ENCODE data around the gene FNDC3B. TPM values are rescaled to one million over a fixed set of nuclear protein-coding genes. Genes with fewer than 3 reads are reported as not detected.

The FNDC3B gene
- total RNA-seq, 1 donor from 2014 or later: 29.5 TPM

- H2AFZ ChIP-seq (replicated peaks): no peak overlapping the region
- DNase-seq (ENCODE audit: low spot score): no peak
- H3K4me1 ChIP-seq: peaks cover 36% of the 10 kb centered on the region
- H3K27ac ChIP-seq: no peak overlapping the region
- H3K4me2 ChIP-seq: no peak overlapping the region
- peaks cover 4% of the 10 kb centered on the region for H3K27me3 Mint-ChIP-seq (ENCODE audit: insufficient read depth, low read depth)
- peaks cover 88% of the 10 kb centered on the region for H3K79me2 ChIP-seq (ENCODE audit: low read depth)
- H3K36me3 Mint-ChIP-seq: peaks cover 36% of the 10 kb centered on the region
- peaks cover 45% of the 10 kb centered on the region for H4K20me1 ChIP-seq (ENCODE audit: low read depth)
- no peaks in the 10 kb centered on the region for H3K27me3 ChIP-seq
- H3K36me3 ChIP-seq: no peaks in the 10 kb centered on the region
- TF ChIP-seq EZH2 (IDR thresholded peaks at IDR 0.05) (no peak), EZH2phosphoT487 (IDR thresholded peaks at IDR 0.05) (no peak), CTCF (IDR thresholded peaks at IDR 0.05) (no peak)
- no peaks in the 10 kb centered on the region for H3F3A ChIP-seq (ENCODE audit: low read depth)
- H3K4me1 Mint-ChIP-seq: peaks cover 43% of the 10 kb centered on the region
- no peak overlapping the region for H3K9ac ChIP-seq
- H3K4me3 Mint-ChIP-seq: no peak overlapping the region
- no peak overlapping the region for H3K4me3 ChIP-seq
- H3K27ac Mint-ChIP-seq: no peak overlapping the region
- no peaks in the 10 kb centered on the region for H3K9me3 ChIP-seq (ENCODE audit: low read depth)
- peaks cover 18% of the 10 kb centered on the region for H3K9me3 Mint-ChIP-seq
These were observed 55.5 kb downstream of the FNDC3B start for GRCh38 chr3:172094621-172095557.

- no peak overlapping the region for H3K27ac Mint-ChIP-seq
- no peak overlapping the region for H3K4me3 Mint-ChIP-seq
These were observed 57.6 kb downstream of the FNDC3B start for GRCh38 chr3:172096881-172097420.

GRCh38 chr3:172097585-172097984 is 58.2 kb downstream of the FNDC3B start:
- Mint-ChIP-seq H3K4me3 (no peak overlapping the region), H3K36me3 (peaks cover 25% of the 10 kb centered on the region), H3K4me1 (peaks cover 46% of the 10 kb centered on the region), H3K27ac (no peak overlapping the region), H3K27me3 (ENCODE audit: insufficient read depth, low read depth) (peaks cover 4% of the 10 kb centered on the region), H3K9me3 (peaks cover 11% of the 10 kb centered on the region)
- peaks cover 59% of the 10 kb centered on the region for H4K20me1 ChIP-seq (ENCODE audit: low read depth)
- no peak overlapping the region for H3K4me3 ChIP-seq
- peaks cover 90% of the 10 kb centered on the region for H3K79me2 ChIP-seq (ENCODE audit: low read depth)
- no peak overlapping the region for H2AFZ ChIP-seq (replicated peaks)
- H3K4me2 ChIP-seq: no peak overlapping the region
- H3K36me3 ChIP-seq: no peaks in the 10 kb centered on the region
- no peak overlapping the region for H3K27ac ChIP-seq
- peaks cover 36% of the 10 kb centered on the region for H3K4me1 ChIP-seq
- TF ChIP-seq CTCF (IDR thresholded peaks at IDR 0.05) (no peak), EZH2phosphoT487 (IDR thresholded peaks at IDR 0.05) (no peak), EZH2 (IDR thresholded peaks at IDR 0.05) (no peak)
- no peak overlapping the region for H3K9ac ChIP-seq
- H3K9me3 ChIP-seq (ENCODE audit: low read depth): no peaks in the 10 kb centered on the region
- no peaks in the 10 kb centered on the region for H3K27me3 ChIP-seq
- no peaks in the 10 kb centered on the region for H3F3A ChIP-seq (ENCODE audit: low read depth)
- DNase-seq (ENCODE audit: low spot score): no peak

More at GRCh38 chr3:172096881-172097420, 57.6 kb downstream of the FNDC3B start:
- DNase-seq (ENCODE audit: low spot score): peak; percentile 32
- no peak overlapping the region for H3K27ac ChIP-seq
- no peak overlapping the region for H3K9ac ChIP-seq
- peaks cover 53% of the 10 kb centered on the region for H4K20me1 ChIP-seq (ENCODE audit: low read depth)
- Mint-ChIP-seq H3K9me3 (peaks cover 14% of the 10 kb centered on the region), H3K36me3 (peaks cover 29% of the 10 kb centered on the region), H3K4me1 (peaks cover 43% of the 10 kb centered on the region), H3K27me3 (ENCODE audit: insufficient read depth, low read depth) (peaks cover 4% of the 10 kb centered on the region)
- H3K36me3 ChIP-seq: no peaks in the 10 kb centered on the region
- no peaks in the 10 kb centered on the region for H3K9me3 ChIP-seq (ENCODE audit: low read depth)
- H3K4me1 ChIP-seq: peaks cover 36% of the 10 kb centered on the region
- H3K27me3 ChIP-seq: no peaks in the 10 kb centered on the region
- H3F3A ChIP-seq (ENCODE audit: low read depth): no peaks in the 10 kb centered on the region
- H3K4me2 ChIP-seq: peak overlapping the region; percentile 45
- no peak overlapping the region for H3K4me3 ChIP-seq
- H2AFZ ChIP-seq (replicated peaks): no peak overlapping the region
- TF ChIP-seq EZH2phosphoT487 (IDR thresholded peaks at IDR 0.05) (no peak), EZH2 (IDR thresholded peaks at IDR 0.05) (no peak), CTCF (IDR thresholded peaks at IDR 0.05) (no peak)
- peaks cover 90% of the 10 kb centered on the region for H3K79me2 ChIP-seq (ENCODE audit: low read depth)

Data from neural progenitor cell (in vitro differentiated cells).